ENCODE results near the gene XRCC1.

XRCC1 gene

GRCh38 chr19:43527860-43528622 is 47.3 kb downstream of the XRCC1 start (continued):
- TF ChIP-seq PRDM10 (tag by site-specific recombination; IDR thresholded peaks at IDR 0.05) (peak; percentile 50), ZNF707 (tag by site-specific recombination; IDR thresholded peaks at IDR 0.05) (no peak), PATZ1 (tag by site-specific recombination; IDR thresholded peaks at IDR 0.05) (peak; percentile 51), ZFP37 (tag by site-specific recombination; IDR thresholded peaks at IDR 0.05) (0 out of 2 replicates have a peak, but pooled peaks have one; percentile 11), ZNF629 (tag by site-specific recombination; IDR thresholded peaks at IDR 0.05) (peak; percentile 92), ZNF274 (IDR thresholded peaks at IDR 0.05; ENCODE audit: low read length) (no peak), ZNF274 (tag by site-specific recombination; IDR thresholded peaks at IDR 0.05; ENCODE audit: borderline replicate concordance) (no peak), ZNF677 (tag by site-specific recombination; IDR thresholded peaks at IDR 0.05) (no peak), ZNF639 (tag by site-specific recombination; IDR thresholded peaks at IDR 0.05) (peak; percentile 95), ZBTB6 (tag by site-specific recombination; IDR thresholded peaks at IDR 0.05) (0 out of 2 replicates have a peak, but pooled peaks have one; percentile 17), ZNF311 (tag by site-specific recombination; IDR thresholded peaks at IDR 0.05; ENCODE audit: borderline replicate concordance) (no peak), SP2 (tag by site-specific recombination; IDR thresholded peaks at IDR 0.05) (peak; percentile 6), ZNF394 (tag by site-specific recombination; IDR thresholded peaks at IDR 0.05; ENCODE audit: borderline replicate concordance) (no peak), ZNF214 (tag by site-specific recombination; IDR thresholded peaks at IDR 0.05; ENCODE audit: borderline replicate concordance) (no peak), ZNF350 (tag by site-specific recombination; IDR thresholded peaks at IDR 0.05) (no peak), ZNF239 (tag by site-specific recombination; IDR thresholded peaks at IDR 0.05) (no peak)

Measured in HEK293 (cell line).